HEK293 (cell line): ENCODE data around the gene IFI6.
A peak's percentile ranks its signal among the peaks of the same experiment; 100 is the strongest.

Source experiments
- CTCF ChIP-seq: fragments of 450-650 bp; formaldehyde crosslinking; IDR thresholded peaks from 2 replicates; pipeline ENCODE4 v1.5.1; 2016; ENCODE audit warnings: missing biosample characterization, missing genetic modification characterization
- MZF1 ChIP-seq: fragments of 450-650 bp; formaldehyde crosslinking; IDR thresholded peaks from 2 replicates; pipeline ENCODE4 v1.5.1; 2017; ENCODE audit warnings: missing biosample characterization, missing genetic modification characterization, borderline replicate concordance
- PATZ1 ChIP-seq: fragments of 450-650 bp; formaldehyde crosslinking; IDR thresholded peaks from 2 replicates; pipeline ENCODE4 v1.5.1; 2016; ENCODE audit warnings: missing biosample characterization, missing genetic modification characterization
- PRDM10 ChIP-seq: fragments of 450-650 bp; formaldehyde crosslinking; IDR thresholded peaks from 2 replicates; pipeline ENCODE4 v1.5.1; 2016; ENCODE audit warnings: missing biosample characterization, missing genetic modification characterization
- ZBTB1 ChIP-seq: fragments of 450-650 bp; formaldehyde crosslinking; IDR thresholded peaks from 2 replicates; pipeline ENCODE4 v1.5.1; 2016; ENCODE audit warnings: missing biosample characterization, missing genetic modification characterization
- ZBTB11 ChIP-seq: fragments of 450-650 bp; formaldehyde crosslinking; conservative IDR thresholded peaks from 2 replicates; pipeline ENCODE4 v1.5.1; 2016; ENCODE audit warnings: low read depth, missing biosample characterization, missing genetic modification characterization
- ZBTB17 ChIP-seq: fragments of 450-650 bp; formaldehyde crosslinking; IDR thresholded peaks from 2 replicates; pipeline ENCODE4 v1.5.1; 2016; ENCODE audit warnings: missing biosample characterization, missing genetic modification characterization
- ZNF114 ChIP-seq: fragments of 450-650 bp; formaldehyde crosslinking; IDR thresholded peaks from 2 replicates; pipeline ENCODE4 v1.5.0; 2017; ENCODE audit warnings: missing biosample characterization, missing genetic modification characterization
- ZNF133 ChIP-seq: fragments of 450-650 bp; formaldehyde crosslinking; IDR thresholded peaks from 2 replicates; pipeline ENCODE4 v1.5.1; 2016; ENCODE audit warnings: missing biosample characterization, missing genetic modification characterization
- ZNF366 ChIP-seq: fragments of 450-650 bp; formaldehyde crosslinking; conservative IDR thresholded peaks from 2 replicates; pipeline ENCODE4 v1.5.1; 2016; ENCODE audit warnings: missing biosample characterization, missing genetic modification characterization
- ZNF555 ChIP-seq: fragments of 450-650 bp; formaldehyde crosslinking; conservative IDR thresholded peaks from 2 replicates; pipeline ENCODE4 v1.5.1; 2017; ENCODE audit warnings: missing biosample characterization, mild to moderate bottlenecking, missing genetic modification characterization, inconsistent platforms
- ZNF76 ChIP-seq: fragments of 450-650 bp; formaldehyde crosslinking; IDR thresholded peaks from 2 replicates; pipeline ENCODE4; 2016; ENCODE audit warnings: low read depth, missing biosample characterization, missing genetic modification characterization, borderline replicate concordance
- ZNF830 ChIP-seq: fragments of 450-650 bp; IDR thresholded peaks from 2 replicates; pipeline ENCODE4 v1.5.0; 2018; ENCODE audit warnings: missing biosample characterization, missing genetic modification characterization, low read depth, mild to moderate bottlenecking, moderate library complexity

- TF ChIP-seq MZF1 (tag by site-specific recombination) (no peak), ZNF114 (tag by site-specific recombination) (no peak), PRDM10 (no peak), ZNF366 (tag by site-specific recombination) (no peak), CTCF (tag by site-specific recombination) (peak; percentile 17; the same call in 1 of the 2 replicates), ZBTB11 (no peak), PATZ1 (tag by site-specific recombination) (no peak), ZNF555 (tag by site-specific recombination) (no peak), ZBTB1 (tag by site-specific recombination) (no peak), ZNF830 (tag by site-specific recombination) (no peak), ZNF133 (tag by site-specific recombination) (no peak), ZBTB17 (tag by site-specific recombination) (no peak), ZNF76 (no peak)
Observed at GRCh38 chr1:27616441-27616840, 55.6 kb downstream of the IFI6 start.
